Neural progenitor cell (in vitro differentiated cells): ENCODE results near the gene RHO.
"Not testable (repeated sequence)": the region's sequence is repeated elsewhere in the genome, so short reads cannot be mapped to it uniquely, and the experiment has no call there.

Source experiments
- EZH2 ChIP-seq: fragments of 200-600 bp; sonication (generic); IDR thresholded peaks from 2 replicates; pipeline ENCODE4 v1.6.1; 2017; ENCODE audit warnings: antibody characterized with exemption, mild to moderate bottlenecking, moderate library complexity
- EZH2phosphoT487 ChIP-seq: fragments of 200-600 bp; sonication (generic); IDR thresholded peaks from 2 replicates; pipeline ENCODE4 v1.6.1; 2017; ENCODE audit warnings: antibody characterized with exemption
- TF ChIP-seq, protein P1 (sequence below): fragments of 200-600 bp; sonication (generic); IDR thresholded peaks from 2 replicates; pipeline ENCODE4 v1.5.1; 2017; ENCODE audit warnings: antibody characterized with exemption, mild to moderate bottlenecking

DNA sequence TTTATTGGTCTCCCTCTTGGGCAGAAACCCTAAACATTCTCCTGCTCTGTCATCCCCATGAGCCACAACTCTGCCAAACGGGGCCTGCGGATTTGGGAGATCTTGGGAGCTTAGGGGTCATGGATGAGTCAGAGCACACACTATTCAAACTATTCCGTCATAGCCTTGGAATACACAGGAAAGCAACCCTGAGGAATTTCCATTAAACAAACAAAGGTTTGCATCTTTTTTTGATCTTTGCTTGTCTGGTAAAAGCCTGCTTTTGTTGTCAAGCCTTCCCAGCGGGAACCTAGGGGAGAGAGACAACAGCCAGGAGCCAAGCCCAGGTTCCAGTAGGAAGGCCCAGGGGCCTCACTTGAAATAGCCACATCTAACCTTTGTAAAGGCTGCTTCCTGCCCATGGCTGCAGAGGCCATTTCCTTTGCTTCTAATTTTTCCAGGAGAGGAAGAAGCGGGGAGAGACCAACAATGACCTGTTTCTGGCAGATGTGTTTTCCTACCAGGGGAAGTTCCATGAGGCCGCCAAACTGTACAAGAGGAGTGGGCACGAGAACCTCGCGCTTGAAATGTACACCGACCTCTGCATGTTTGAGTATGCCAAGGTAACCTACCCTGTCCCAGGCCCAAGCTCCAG, 33.3 kb upstream of the RHO start:
- TF ChIP-seq, protein P1, sequence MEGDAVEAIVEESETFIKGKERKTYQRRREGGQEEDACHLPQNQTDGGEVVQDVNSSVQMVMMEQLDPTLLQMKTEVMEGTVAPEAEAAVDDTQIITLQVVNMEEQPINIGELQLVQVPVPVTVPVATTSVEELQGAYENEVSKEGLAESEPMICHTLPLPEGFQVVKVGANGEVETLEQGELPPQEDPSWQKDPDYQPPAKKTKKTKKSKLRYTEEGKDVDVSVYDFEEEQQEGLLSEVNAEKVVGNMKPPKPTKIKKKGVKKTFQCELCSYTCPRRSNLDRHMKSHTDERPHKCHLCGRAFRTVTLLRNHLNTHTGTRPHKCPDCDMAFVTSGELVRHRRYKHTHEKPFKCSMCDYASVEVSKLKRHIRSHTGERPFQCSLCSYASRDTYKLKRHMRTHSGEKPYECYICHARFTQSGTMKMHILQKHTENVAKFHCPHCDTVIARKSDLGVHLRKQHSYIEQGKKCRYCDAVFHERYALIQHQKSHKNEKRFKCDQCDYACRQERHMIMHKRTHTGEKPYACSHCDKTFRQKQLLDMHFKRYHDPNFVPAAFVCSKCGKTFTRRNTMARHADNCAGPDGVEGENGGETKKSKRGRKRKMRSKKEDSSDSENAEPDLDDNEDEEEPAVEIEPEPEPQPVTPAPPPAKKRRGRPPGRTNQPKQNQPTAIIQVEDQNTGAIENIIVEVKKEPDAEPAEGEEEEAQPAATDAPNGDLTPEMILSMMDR: not testable (repeated sequence)
- TF ChIP-seq EZH2, EZH2phosphoT487: not testable (repeated sequence)
